Endometrium (tissue), 2 donors: ENCODE results near the gene AATK.
"Not testable (repeated sequence)": the region's sequence is repeated elsewhere in the genome, so short reads cannot be mapped to it uniquely, and the experiment has no call there.

Experiments
- FAIRE-seq: peaks from 2 replicates; lab custom pipeline; 2012; peaks lifted over from hg19 to GRCh38; lab: Jason Lieb, UNC
- donor health status: control.
- donor health status: control.

Gene AATK

GRCh38 chr17:81092518-81093095, 73.4 kb downstream of the AATK start:
- no peak for FAIRE-seq

- no peak for FAIRE-seq
These were observed 74.1 kb downstream of the AATK start for GRCh38 chr17:81091774-81092517.

GRCh38 chr17:81091154-81091553, 74.9 kb downstream of the AATK start:
- FAIRE-seq = no peak

- FAIRE-seq = no peak
These were observed 75.5 kb downstream of the AATK start for GRCh38 chr17:81090361-81091136.

GRCh38 chr17:81086789-81087551, 79.1 kb downstream of the AATK start:
- FAIRE-seq = no peak

- no peak for FAIRE-seq
These were observed 80.6 kb downstream of the AATK start for GRCh38 chr17:81085420-81085911.

- FAIRE-seq = no peak
These were observed 81.2 kb downstream of the AATK start for GRCh38 chr17:81084680-81085419.

- FAIRE-seq = no peak
These were observed 82.8 kb downstream of the AATK start for GRCh38 chr17:81083125-81083765.

GRCh38 chr17:81082177-81083073, 83.6 kb downstream of the AATK start:
- FAIRE-seq = no peak

- FAIRE-seq = no peak
These were observed 84.5 kb downstream of the AATK start for GRCh38 chr17:81081222-81082176.

- no peak for FAIRE-seq
These were observed 86.0 kb downstream of the AATK start for GRCh38 chr17:81080019-81080418.

- not testable (repeated sequence) for FAIRE-seq
These were observed 87.8 kb downstream of the AATK start for GRCh38 chr17:81078026-81078913.

- FAIRE-seq = no peak
These were observed 89.8 kb downstream of the AATK start for GRCh38 chr17:81076141-81076679.

GRCh38 chr17:81075307-81075706, 90.7 kb downstream of the AATK start:
- FAIRE-seq = no peak

GRCh38 chr17:81074875-81075274, 91.1 kb downstream of the AATK start:
- FAIRE-seq = no peak

GRCh38 chr17:81073967-81074839, 91.8 kb downstream of the AATK start:
- FAIRE-seq = no peak
